ENCODE results near the gene KIF13A.
"Not testable (repeated sequence)": the region's sequence is repeated elsewhere in the genome, so short reads cannot be mapped to it uniquely, and the experiment has no call there.

KIF13A gene

GRCh38 chr6:17845598-17845997 lies 141.8 kb downstream of the KIF13A start:
- H3K9me3 ChIP-seq (ENCODE audit: low read depth, low read length), result no peaks in the 10 kb centered on the region
- TF ChIP-seq POLR2AphosphoS5 (IDR thresholded peaks at IDR 0.05; ENCODE audit: borderline replicate concordance, low read depth, low read length) (no peak), FOXP2 (optimal IDR thresholded peaks at IDR 0.05; ENCODE audit: control extremely low read depth, extremely low read length, insufficient read depth) (no peak), EZH2 (IDR thresholded peaks at IDR 0.05) (no peak)
- DNase-seq (ENCODE audit: low read depth, low spot score), result no peak
- no peaks in the 10 kb centered on the region for H3K36me3 ChIP-seq (ENCODE audit: insufficient read depth, low read length)
- H3K9ac ChIP-seq (ENCODE audit: insufficient read length), result no peak overlapping the region
- no peak overlapping the region for H3K27ac ChIP-seq
- H3K4me3 ChIP-seq, result no peak overlapping the region

GRCh38 chr6:17844967-17845366 lies 142.5 kb downstream of the KIF13A start:
- not testable (repeated sequence) for H3K9me3 ChIP-seq (ENCODE audit: low read depth, low read length); H3K9ac ChIP-seq (ENCODE audit: insufficient read length); DNase-seq (ENCODE audit: low read depth, low spot score); H3K36me3 ChIP-seq (ENCODE audit: insufficient read depth, low read length); H3K27ac ChIP-seq; H3K4me3 ChIP-seq

- TF ChIP-seq EZH2 (IDR thresholded peaks at IDR 0.05) (no peak), POLR2AphosphoS5 (IDR thresholded peaks at IDR 0.05; ENCODE audit: borderline replicate concordance, low read depth, low read length) (no peak), FOXP2 (optimal IDR thresholded peaks at IDR 0.05; ENCODE audit: control extremely low read depth, extremely low read length, insufficient read depth) (no peak)
- Histone ChIP-seq H3K9me3 (ENCODE audit: low read depth, low read length) (no peaks in the 10 kb centered on the region), H3K27ac (no peak overlapping the region), H3K9ac (ENCODE audit: insufficient read length) (no peak overlapping the region), H3K36me3 (ENCODE audit: insufficient read depth, low read length) (no peaks in the 10 kb centered on the region), H3K4me3 (no peak overlapping the region)
- no peak for DNase-seq (ENCODE audit: low read depth, low spot score)
Observed at GRCh38 chr6:17842934-17843821, 144.3 kb downstream of the KIF13A start.

DNA sequence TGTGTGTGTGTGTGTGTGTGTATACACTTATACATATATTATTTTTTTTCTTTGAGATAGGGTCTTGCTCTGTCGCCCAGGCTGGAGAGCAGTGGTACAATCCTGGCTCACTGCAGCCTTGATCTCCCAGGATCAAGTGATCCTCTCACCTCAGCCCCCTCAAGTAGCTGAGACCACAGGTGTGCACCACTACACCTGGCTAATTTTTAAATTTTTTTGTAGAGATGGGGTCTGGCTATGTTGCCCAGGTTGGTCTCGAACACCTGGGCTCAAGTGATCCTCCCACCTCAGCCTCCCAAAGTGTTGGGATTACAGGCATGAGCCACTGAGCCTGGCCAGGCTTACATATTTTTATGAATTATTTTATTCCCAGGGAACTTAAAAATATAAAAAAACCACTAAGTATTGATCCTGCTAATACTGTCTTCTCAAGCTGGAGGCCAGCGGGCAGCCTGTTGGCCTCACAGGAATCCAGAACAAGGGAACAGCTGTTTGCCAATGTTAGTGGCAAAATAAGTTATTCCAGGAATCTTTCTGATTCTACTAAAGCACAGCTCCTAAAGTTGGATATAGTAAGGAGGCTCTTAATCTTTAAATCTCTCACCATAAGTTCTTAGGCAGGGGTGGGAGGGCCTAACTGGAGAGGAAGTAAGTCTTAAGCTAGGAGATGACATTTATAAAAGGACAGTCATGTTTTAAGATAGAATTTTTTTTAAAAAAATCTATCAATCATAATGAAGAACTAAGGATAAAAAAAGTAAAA lies 145.2 kb downstream of the KIF13A start:
- H3K27ac ChIP-seq, result no peak overlapping the region
- no peaks in the 10 kb centered on the region for H3K36me3 ChIP-seq (ENCODE audit: insufficient read depth, low read length)
- DNase-seq (ENCODE audit: low read depth, low spot score), result no peak
- no peaks in the 10 kb centered on the region for H3K9me3 ChIP-seq (ENCODE audit: low read depth, low read length)
- TF ChIP-seq EZH2 (IDR thresholded peaks at IDR 0.05) (no peak), FOXP2 (optimal IDR thresholded peaks at IDR 0.05; ENCODE audit: control extremely low read depth, extremely low read length, insufficient read depth) (no peak), POLR2AphosphoS5 (IDR thresholded peaks at IDR 0.05; ENCODE audit: borderline replicate concordance, low read depth, low read length) (no peak)
- H3K9ac ChIP-seq (ENCODE audit: insufficient read length), result no peak overlapping the region
- no peak overlapping the region for H3K4me3 ChIP-seq

DNA sequence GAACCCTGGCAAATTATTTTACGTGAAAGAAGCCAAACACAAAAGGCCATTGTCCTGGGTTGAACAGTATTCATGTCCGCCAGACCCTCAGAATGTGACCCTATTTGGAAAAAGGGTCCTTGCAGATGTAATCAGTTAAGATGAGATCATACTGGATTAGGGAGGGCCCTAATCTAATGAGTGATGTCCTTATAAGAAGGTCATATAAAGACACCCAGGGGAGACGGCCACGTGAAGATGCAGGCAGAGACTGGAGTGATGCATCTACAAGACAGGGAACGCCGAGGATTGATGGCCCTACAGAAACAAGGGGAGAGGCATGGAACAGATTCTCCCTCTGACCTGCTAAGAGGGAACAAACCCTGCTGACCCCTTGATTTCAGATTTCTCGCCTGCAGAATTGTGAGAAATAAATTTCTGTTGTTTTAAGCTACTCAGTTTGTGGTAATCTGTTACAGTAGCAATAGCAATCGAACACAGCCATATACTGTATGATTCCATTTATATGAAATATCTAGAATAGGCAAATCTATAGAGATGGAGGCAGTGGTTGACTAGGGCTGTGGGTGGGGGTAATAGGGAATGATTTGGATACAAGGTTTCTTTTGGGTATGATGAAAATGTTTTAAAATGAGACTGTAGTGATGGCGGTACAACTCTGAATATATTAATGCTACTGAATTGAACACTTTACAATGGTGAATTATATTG lies 147.8 kb downstream of the KIF13A start:
- no peak for DNase-seq (ENCODE audit: low read depth, low spot score)
- no peak for TF ChIP-seq EZH2 (IDR thresholded peaks at IDR 0.05)
- TF ChIP-seq POLR2AphosphoS5 (IDR thresholded peaks at IDR 0.05; ENCODE audit: borderline replicate concordance, low read depth, low read length), result no peak
- TF ChIP-seq FOXP2 (optimal IDR thresholded peaks at IDR 0.05; ENCODE audit: control extremely low read depth, extremely low read length, insufficient read depth), result no peak

GRCh38 chr6:17836293-17836692 lies 151.1 kb downstream of the KIF13A start:
- TF ChIP-seq EZH2 (IDR thresholded peaks at IDR 0.05), result no peak
- TF ChIP-seq FOXP2 (optimal IDR thresholded peaks at IDR 0.05; ENCODE audit: control extremely low read depth, extremely low read length, insufficient read depth), result no peak
- TF ChIP-seq POLR2AphosphoS5 (IDR thresholded peaks at IDR 0.05; ENCODE audit: borderline replicate concordance, low read depth, low read length), result no peak
- Histone ChIP-seq H3K4me3 (no peak overlapping the region), H3K27ac (no peak overlapping the region), H3K9me3 (ENCODE audit: low read depth, low read length) (no peaks in the 10 kb centered on the region), H3K36me3 (ENCODE audit: insufficient read depth, low read length) (no peaks in the 10 kb centered on the region), H3K9ac (ENCODE audit: insufficient read length) (no peak overlapping the region)
- no peak for DNase-seq (ENCODE audit: low read depth, low spot score)

More for the DNA sequence above, 147.8 kb downstream of the KIF13A start:
- Histone ChIP-seq H3K9ac (ENCODE audit: insufficient read length) (no peak overlapping the region), H3K36me3 (ENCODE audit: insufficient read depth, low read length) (no peaks in the 10 kb centered on the region), H3K27ac (no peak overlapping the region), H3K9me3 (ENCODE audit: low read depth, low read length) (no peaks in the 10 kb centered on the region), H3K4me3 (no peak overlapping the region)

DNA sequence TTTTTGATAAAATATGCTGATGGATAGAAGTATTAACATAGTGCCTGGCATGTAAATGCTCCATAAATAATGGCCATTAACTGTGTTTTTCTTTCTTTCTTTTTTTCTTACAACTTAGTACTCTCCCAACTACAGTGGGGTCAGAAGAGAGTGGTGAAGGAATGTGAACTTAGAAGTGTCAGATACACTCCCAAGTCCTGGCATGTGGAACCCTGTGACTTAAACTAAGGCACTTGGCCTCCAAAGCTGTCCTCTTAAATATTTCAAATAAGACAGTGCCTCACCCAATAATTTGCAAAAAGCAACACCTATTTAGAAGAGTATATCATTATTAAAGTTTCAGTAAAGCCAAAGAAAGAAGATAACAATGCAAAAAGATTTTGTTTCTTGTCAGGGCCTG lies 151.7 kb downstream of the KIF13A start:
- no peak overlapping the region for H3K9ac ChIP-seq (ENCODE audit: insufficient read length)
- no peaks in the 10 kb centered on the region for H3K9me3 ChIP-seq (ENCODE audit: low read depth, low read length)
- TF ChIP-seq EZH2 (IDR thresholded peaks at IDR 0.05), result no peak
- TF ChIP-seq POLR2AphosphoS5 (IDR thresholded peaks at IDR 0.05; ENCODE audit: borderline replicate concordance, low read depth, low read length), result no peak
- TF ChIP-seq FOXP2 (optimal IDR thresholded peaks at IDR 0.05; ENCODE audit: control extremely low read depth, extremely low read length, insufficient read depth), result no peak
- H3K36me3 ChIP-seq (ENCODE audit: insufficient read depth, low read length), result no peaks in the 10 kb centered on the region
- DNase-seq (ENCODE audit: low read depth, low spot score), result no peak
- H3K27ac ChIP-seq, result no peak overlapping the region
- H3K4me3 ChIP-seq, result no peak overlapping the region

DNA sequence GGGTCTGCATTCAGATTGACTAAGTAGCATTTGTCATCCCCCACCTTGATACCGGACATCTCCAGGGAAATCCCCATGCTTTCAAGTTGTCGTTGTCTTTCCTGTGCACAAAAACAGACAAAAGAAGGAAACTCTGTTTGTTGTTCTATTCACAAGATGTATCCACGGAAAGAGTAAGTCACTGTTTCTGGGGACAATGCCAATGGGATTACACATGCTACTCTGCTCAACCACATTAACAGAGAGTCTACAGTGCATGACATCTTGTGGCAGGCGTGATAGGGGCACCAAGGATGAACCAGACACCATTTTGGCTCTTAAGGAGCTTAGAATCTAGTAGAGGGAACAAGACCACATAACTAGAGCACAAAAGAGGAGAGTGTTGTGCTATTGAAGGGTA lies 156.3 kb downstream of the KIF13A start:
- Histone ChIP-seq H3K27ac (no peak overlapping the region), H3K9me3 (ENCODE audit: low read depth, low read length) (no peaks in the 10 kb centered on the region), H3K36me3 (ENCODE audit: insufficient read depth, low read length) (no peaks in the 10 kb centered on the region; the same call in 1 of the 2 replicates), H3K4me3 (no peak overlapping the region), H3K9ac (ENCODE audit: insufficient read length) (no peak overlapping the region)
- no peak for DNase-seq (ENCODE audit: low read depth, low spot score)
- TF ChIP-seq EZH2 (IDR thresholded peaks at IDR 0.05) (no peak), POLR2AphosphoS5 (IDR thresholded peaks at IDR 0.05; ENCODE audit: borderline replicate concordance, low read depth, low read length) (no peak), FOXP2 (optimal IDR thresholded peaks at IDR 0.05; ENCODE audit: control extremely low read depth, extremely low read length, insufficient read depth) (no peak)

Measured in SK-N-MC (cell line).